GM12874 (cell line): ENCODE data around the gene SYNJ2.

ENCODE experiments used
- CTCF ChIP-seq: IDR thresholded peaks from 2 replicates; pipeline ENCODE4 v1.5.1; 2011; ENCODE audit warnings: low read depth, mild to moderate bottlenecking, control low read depth, low read length, moderate library complexity; ENCODE audit not compliant: insufficient read depth

The SYNJ2 gene

GRCh38 chr6:158047563-158048323, 66.1 kb downstream of the SYNJ2 start:
- no peak for TF ChIP-seq CTCF

- TF ChIP-seq CTCF = no peak
Observed at GRCh38 chr6:158048589-158048988, 66.9 kb downstream of the SYNJ2 start.

DNA sequence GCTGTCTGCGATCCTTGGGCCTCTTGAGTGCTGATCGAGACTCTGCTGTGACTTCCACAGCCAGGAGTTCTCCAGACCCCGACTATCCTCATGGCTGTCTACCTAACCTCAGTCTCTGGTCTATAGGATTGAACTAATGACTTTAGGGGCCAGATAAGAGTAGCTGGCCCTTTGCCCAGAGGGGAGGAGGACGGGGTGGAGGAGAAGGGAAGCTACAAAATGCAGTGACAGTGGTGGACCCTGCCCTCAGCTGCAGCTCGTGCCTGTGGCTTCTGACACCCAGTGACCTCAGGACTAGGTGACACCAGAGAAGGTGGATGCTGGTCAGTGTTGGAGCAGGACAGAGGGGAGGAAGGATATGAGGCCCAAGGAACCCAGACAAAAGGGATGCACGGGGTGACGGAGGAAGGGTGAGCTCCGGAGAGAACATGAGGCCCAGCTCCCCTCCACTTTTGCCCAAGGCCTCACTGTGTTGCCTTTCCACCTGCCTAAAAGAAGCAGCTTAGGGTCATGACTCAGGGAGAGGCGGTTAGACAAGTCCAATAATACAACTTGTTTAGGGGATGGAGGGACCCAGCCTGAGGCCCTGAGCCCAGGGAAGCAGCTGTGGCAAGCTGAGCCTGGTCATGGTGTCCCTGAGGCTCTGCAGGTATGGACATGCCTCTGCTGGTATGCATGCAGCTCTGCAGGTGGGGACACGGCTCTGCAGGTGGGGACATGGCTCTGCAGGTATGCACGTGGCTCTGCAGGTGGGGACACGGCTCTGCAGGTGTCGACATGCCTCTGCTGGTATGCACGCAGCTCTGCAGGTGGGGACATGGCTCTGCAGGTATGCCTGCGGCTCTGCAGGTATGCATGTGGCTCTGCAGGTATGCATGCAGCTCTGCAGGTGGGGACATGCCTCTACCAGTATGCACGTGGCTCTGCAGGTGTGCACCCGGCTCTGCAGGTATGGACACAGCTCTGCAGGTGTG, 67.7 kb downstream of the SYNJ2 start:
- no peak for TF ChIP-seq CTCF

DNA sequence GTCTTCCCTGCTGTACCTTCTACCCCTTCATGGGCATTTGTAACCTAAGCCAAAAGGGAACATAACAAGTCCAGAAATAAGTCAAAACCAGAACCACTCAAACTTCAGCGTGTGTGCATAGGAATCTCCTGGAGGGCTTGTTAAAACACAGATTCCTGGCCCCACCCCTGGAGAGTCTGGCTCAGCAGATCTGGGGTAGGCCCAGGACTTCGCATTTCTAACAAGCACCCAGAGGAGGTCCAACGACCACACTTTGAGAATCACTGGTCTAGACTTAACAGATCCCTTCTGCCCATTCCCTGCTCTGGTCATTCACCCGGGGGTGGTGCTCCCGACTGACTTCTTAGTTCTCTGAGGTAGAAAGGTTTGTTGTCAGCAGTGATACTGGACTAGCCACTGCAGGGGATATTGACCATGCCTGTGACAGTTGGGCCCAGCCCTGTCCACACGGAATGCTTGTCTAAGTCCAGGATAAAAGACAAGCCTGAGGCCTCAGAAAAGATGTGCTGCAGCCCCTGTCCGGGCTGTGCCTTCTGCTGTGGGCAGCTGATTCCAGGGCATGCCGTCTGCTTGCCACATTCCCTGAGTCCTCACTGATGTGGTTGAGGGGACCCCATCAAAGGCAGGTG, 68.6 kb downstream of the SYNJ2 start:
- TF ChIP-seq CTCF = no peak

DNA sequence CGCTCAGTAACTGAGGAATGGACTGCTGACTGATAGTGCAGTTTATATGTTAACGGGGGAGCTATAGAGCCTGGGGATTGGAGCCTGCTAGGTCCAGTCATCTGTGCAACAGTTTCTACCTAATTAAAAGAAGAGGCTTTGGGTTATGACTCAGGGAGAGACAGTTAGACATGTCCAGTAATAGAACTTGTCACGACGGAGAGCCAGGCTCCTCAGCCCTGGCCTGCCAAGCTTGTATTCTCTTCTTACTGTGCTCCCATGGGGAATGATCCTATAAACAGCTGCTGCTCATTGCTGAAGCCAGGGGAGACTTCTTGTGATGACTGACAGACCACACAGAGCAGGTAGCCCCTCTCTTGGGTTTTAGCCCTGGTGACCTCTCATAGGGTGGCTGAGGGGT, 69.3 kb downstream of the SYNJ2 start:
- TF ChIP-seq CTCF = no peak

DNA sequence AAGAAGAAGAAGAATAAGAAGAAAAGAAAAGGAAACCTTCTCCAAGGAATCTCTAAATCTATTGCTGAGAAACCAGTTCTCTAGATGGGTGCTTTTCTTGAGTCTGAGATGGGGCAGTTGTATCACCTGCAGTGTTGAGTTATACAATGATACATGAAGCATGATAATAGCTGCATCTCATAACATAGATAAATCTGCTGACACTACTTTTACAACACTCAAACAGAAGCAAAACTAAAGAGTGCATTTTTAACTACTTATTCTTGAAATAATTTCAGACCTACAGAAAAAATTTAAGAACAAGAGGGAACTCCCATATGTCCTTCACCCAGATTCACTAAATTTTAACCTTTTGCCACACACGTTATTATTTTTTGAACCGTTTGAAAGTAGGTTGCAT, 70.3 kb downstream of the SYNJ2 start:
- no peak for TF ChIP-seq CTCF
